ENCODE results near the gene ARSB.

- TF ChIP-seq CTCF (IDR thresholded peaks at IDR 0.05) (no peak), REST (IDR thresholded peaks at IDR 0.05; ENCODE audit: insufficient read depth in 1 of 2, low read depth in 2 of 2, low read length in 1 of 2) (no peak), POLR2AphosphoS5 (IDR thresholded peaks at IDR 0.05; ENCODE audit: low read depth, low read length) (no peak)
Measured at GRCh38 chr5:78841767-78842166, 143.3 kb downstream of the ARSB start.
